GM12864 (cell line): ENCODE data around the gene TMEM121B.

Experiments used
- DNase-seq: peaks from one replicate; pipeline ENCODE4 v3.0.0-alpha.2; 2011; ENCODE audit warnings: low read depth
- H3K4me3 ChIP-seq: 2 replicates; pipeline ENCODE4 v1.5.1; 2011; ENCODE audit warnings: mild to moderate bottlenecking, low read depth, low read length, control low read depth
- TF ChIP-seq, protein P1 (sequence below): IDR thresholded peaks from 2 replicates; pipeline ENCODE4 v1.5.1; 2011; ENCODE audit warnings: low read depth, mild to moderate bottlenecking, moderate library complexity, low read length, control low read depth, inconsistent platforms; ENCODE audit errors: missing control alignments

The TMEM121B gene

DNA sequence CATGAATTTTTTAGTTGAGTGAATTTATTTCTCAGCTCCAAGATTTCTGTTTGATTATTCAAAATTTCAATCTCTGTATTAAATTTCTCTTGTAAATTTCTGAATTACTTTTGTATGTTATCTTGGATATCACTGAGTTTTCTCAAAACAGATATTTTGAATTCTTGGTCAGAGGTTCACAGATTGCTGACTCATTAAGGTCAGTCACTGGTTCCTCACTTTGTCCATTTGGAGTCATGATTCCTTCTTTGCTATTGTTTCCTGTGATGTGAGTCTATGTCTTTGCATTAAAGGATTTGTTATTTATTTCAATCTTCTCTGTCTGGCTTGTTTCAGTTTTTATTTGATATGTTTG is 46.5 kb downstream of the TMEM121B start:
- DNase-seq: no peak

DNA sequence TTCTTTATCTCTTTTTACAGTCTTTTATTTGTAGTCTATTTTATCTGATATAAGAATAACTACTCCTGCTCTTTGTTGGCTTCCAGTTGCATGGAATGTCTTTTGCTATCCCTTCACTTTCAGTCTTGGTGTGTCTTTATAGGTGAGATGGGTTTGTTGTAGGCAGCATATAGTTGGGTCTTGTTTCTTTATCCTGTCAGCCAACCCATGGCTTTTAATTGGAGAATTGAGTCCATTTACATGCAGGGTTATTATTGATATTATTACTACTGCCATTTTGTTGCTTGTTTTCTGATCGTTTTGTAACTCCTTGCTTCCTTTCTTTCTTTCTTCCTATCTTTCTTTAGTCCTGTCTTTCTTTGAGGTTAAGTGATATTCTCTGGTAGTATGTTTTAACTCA is 48.3 kb downstream of the TMEM121B start:
- TF ChIP-seq, protein P1, sequence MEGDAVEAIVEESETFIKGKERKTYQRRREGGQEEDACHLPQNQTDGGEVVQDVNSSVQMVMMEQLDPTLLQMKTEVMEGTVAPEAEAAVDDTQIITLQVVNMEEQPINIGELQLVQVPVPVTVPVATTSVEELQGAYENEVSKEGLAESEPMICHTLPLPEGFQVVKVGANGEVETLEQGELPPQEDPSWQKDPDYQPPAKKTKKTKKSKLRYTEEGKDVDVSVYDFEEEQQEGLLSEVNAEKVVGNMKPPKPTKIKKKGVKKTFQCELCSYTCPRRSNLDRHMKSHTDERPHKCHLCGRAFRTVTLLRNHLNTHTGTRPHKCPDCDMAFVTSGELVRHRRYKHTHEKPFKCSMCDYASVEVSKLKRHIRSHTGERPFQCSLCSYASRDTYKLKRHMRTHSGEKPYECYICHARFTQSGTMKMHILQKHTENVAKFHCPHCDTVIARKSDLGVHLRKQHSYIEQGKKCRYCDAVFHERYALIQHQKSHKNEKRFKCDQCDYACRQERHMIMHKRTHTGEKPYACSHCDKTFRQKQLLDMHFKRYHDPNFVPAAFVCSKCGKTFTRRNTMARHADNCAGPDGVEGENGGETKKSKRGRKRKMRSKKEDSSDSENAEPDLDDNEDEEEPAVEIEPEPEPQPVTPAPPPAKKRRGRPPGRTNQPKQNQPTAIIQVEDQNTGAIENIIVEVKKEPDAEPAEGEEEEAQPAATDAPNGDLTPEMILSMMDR: no peak
- no peak overlapping the region for H3K4me3 ChIP-seq
- no peak for DNase-seq

More for the DNA sequence above, 46.5 kb downstream of the TMEM121B start:
- no peak overlapping the region for H3K4me3 ChIP-seq
- TF ChIP-seq, protein P1: no peak
